ENCODE data around the gene MLLT10.

DNA sequence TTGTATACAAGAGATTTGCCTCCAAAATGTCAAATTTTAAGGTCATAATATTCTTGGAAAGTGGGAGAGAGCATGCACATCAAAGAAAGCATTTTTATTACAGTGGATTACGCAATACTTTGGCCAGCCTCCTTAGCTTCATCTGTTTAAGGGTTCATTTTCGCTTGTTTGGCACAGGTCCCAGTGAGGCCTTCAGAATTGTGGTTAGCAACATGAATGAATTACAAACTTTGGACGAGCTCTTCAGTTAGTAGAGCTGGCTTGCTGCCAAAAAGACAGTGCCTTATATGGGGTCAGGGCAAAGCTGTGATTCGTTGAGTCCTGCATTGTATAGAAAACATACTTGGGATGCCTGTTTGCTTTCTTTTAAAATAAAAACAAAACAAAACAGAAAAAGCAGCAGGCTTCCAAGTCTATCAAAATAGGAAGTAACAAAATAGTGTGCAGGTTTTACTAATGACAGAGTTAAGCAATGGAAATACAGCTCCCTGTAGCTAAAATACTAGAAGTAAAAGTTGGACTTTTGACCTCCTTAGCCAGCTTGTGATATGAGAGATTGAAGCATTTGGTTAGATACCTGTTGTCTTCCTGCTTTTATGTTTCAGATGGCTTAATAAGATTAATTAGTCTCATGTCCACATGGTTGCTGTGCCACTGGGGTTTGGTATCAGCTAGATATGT is 190.8 kb downstream of the MLLT10 start:
- TF ChIP-seq EZH2 (IDR thresholded peaks at IDR 0.05) (no peak), EZH2phosphoT487 (IDR thresholded peaks at IDR 0.05) (no peak)
- TF ChIP-seq, protein P1, sequence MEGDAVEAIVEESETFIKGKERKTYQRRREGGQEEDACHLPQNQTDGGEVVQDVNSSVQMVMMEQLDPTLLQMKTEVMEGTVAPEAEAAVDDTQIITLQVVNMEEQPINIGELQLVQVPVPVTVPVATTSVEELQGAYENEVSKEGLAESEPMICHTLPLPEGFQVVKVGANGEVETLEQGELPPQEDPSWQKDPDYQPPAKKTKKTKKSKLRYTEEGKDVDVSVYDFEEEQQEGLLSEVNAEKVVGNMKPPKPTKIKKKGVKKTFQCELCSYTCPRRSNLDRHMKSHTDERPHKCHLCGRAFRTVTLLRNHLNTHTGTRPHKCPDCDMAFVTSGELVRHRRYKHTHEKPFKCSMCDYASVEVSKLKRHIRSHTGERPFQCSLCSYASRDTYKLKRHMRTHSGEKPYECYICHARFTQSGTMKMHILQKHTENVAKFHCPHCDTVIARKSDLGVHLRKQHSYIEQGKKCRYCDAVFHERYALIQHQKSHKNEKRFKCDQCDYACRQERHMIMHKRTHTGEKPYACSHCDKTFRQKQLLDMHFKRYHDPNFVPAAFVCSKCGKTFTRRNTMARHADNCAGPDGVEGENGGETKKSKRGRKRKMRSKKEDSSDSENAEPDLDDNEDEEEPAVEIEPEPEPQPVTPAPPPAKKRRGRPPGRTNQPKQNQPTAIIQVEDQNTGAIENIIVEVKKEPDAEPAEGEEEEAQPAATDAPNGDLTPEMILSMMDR (IDR thresholded peaks at IDR 0.05), result no peak

Measured in neural progenitor cell (in vitro differentiated cells).